Osteoblast (primary cell): ENCODE results near the gene CD70. TPM values are rescaled to one million over a fixed set of nuclear protein-coding genes. Genes with fewer than 3 reads are reported as not detected.

Experiments used
- DNase-seq: peaks from one replicate; pipeline ENCODE4 v3.0.0; 2011; ENCODE audit warnings: low spot score, mixed read lengths; ENCODE audit not compliant: insufficient read length; ENCODE audit errors: missing footprints
- H2AFZ ChIP-seq: 2 replicates; pipeline ENCODE4 v1.6.0; 2011; ENCODE audit warnings: mild to moderate bottlenecking, low read length
- H3K27ac ChIP-seq: 2 replicates; pipeline ENCODE4 v1.5.1; 2011; ENCODE audit warnings: mild to moderate bottlenecking, low read depth, low read length, moderate library complexity
- H3K27me3 ChIP-seq: 2 replicates; pipeline ENCODE4 v1.6.0; 2012; ENCODE audit warnings: mild to moderate bottlenecking, control low read depth, inconsistent platforms, low read length, moderate library complexity; ENCODE audit not compliant: insufficient read depth
- H3K36me3 ChIP-seq: 2 replicates; pipeline ENCODE4 v1.5.1; 2011; ENCODE audit warnings: mild to moderate bottlenecking, low read length, control low read depth, moderate library complexity; ENCODE audit not compliant: insufficient read depth
- H3K4me1 ChIP-seq: 2 replicates; pipeline ENCODE4 v1.5.1; 2011; ENCODE audit warnings: mild to moderate bottlenecking, low read length, control low read depth, moderate library complexity; ENCODE audit not compliant: insufficient read depth
- H3K4me2 ChIP-seq: 2 replicates; pipeline ENCODE4 v1.6.0; 2011; ENCODE audit warnings: mild to moderate bottlenecking, low read length; ENCODE audit not compliant: insufficient read depth
- H3K4me3 ChIP-seq: fragments of 200-600 bp; sonication (generic); 3 replicates; pipeline ENCODE4 v1.5.1; 2012; ENCODE audit warnings: mild to moderate bottlenecking, low read length, inconsistent platforms; ENCODE audit not compliant: insufficient read depth
- H3K79me2 ChIP-seq: 2 replicates; pipeline ENCODE4 v1.6.0; 2012; ENCODE audit warnings: mild to moderate bottlenecking, low read length, control low read depth, inconsistent platforms; ENCODE audit not compliant: insufficient read depth
- H3K9me3 ChIP-seq: 2 replicates; pipeline ENCODE4 v1.5.1; 2011; ENCODE audit warnings: low read depth, low read length, control low read depth
- H4K20me1 ChIP-seq: 2 replicates; pipeline ENCODE4 v1.6.0; 2012; ENCODE audit warnings: mild to moderate bottlenecking, low read length, control low read depth; ENCODE audit not compliant: insufficient read depth
- small RNA-seq: library from RNA; depleted of rRNA; stranded (forward); fragments of <200 nt; gene quantifications from one replicate; pipeline ENCODE3, GENCODE V24; 2012
- total RNA-seq: library from RNA; depleted of rRNA; stranded (reverse); fragments of >200 nt; gene quantifications from 2 replicates; pipeline ENCODE4 v1.2.3, GENCODE V29; 2012
- TF ChIP-seq, protein P1 (sequence below): IDR thresholded peaks from 2 replicates; pipeline ENCODE4 v1.5.1; 2011; ENCODE audit warnings: mild to moderate bottlenecking, low read depth, low read length, moderate library complexity; ENCODE audit errors: extremely low read depth

The CD70 gene
- total RNA-seq, 1 donor = not detected

DNA sequence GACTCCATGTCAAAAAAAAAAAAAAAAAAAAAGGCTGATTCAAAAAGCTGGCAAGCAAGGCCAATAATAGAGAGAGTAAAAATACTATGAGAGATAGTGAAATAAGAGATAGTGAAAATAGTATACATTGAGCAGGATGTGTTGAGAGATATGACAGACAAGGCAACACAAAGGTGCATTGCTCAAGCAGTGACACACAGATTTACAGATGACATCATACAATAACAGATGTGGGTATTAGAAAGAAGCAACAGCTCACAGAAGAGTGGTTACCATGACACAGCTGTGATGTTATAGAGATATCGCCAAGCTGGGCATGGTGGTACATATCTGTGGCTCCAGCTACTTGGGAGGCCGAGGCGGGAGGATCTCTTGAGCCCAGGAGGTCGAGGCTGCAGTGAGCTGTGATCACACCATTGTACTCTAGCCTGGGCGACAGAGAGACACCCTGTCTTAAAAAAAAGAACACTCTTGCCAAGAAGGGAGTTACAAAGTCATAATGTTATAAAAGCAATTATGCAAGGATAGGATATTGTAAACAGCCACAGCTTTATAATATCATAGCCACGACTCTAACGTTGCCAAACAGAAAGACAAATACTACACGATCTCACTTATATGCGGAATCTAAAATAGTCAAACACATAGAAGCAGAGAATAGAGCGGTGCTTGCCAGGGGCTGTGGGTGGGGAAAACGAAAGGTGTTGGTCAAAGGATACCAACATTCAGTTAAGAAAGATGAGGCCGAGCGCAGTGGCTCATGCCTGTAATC, 49.8 kb downstream of the CD70 start:
- Histone ChIP-seq H3K4me2 (no peak overlapping the region), H3K9me3 (no peaks in the 10 kb centered on the region), H3K36me3 (no peaks in the 10 kb centered on the region), H3K27ac (no peak overlapping the region), H4K20me1 (no peaks in the 10 kb centered on the region), H3K4me3 (no peak overlapping the region), H2AFZ (no peak overlapping the region), H3K79me2 (no peaks in the 10 kb centered on the region), H3K27me3 (no peaks in the 10 kb centered on the region), H3K4me1 (no peaks in the 10 kb centered on the region)
- peak; percentile 13 for DNase-seq
- TF ChIP-seq, protein P1, sequence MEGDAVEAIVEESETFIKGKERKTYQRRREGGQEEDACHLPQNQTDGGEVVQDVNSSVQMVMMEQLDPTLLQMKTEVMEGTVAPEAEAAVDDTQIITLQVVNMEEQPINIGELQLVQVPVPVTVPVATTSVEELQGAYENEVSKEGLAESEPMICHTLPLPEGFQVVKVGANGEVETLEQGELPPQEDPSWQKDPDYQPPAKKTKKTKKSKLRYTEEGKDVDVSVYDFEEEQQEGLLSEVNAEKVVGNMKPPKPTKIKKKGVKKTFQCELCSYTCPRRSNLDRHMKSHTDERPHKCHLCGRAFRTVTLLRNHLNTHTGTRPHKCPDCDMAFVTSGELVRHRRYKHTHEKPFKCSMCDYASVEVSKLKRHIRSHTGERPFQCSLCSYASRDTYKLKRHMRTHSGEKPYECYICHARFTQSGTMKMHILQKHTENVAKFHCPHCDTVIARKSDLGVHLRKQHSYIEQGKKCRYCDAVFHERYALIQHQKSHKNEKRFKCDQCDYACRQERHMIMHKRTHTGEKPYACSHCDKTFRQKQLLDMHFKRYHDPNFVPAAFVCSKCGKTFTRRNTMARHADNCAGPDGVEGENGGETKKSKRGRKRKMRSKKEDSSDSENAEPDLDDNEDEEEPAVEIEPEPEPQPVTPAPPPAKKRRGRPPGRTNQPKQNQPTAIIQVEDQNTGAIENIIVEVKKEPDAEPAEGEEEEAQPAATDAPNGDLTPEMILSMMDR = no peak

- H3K9me3 ChIP-seq = no peaks in the 10 kb centered on the region
These were observed 51.4 kb downstream of the CD70 start for GRCh38 chr19:6539514-6539913.

More at GRCh38 chr19:6539514-6539913, 51.4 kb downstream of the CD70 start:
- TF ChIP-seq, protein P1 = no peak
- H3K79me2 ChIP-seq = no peaks in the 10 kb centered on the region
- no peak overlapping the region for H3K4me2 ChIP-seq
- H3K27me3 ChIP-seq = no peaks in the 10 kb centered on the region
- H3K27ac ChIP-seq = no peak overlapping the region
- peak; percentile 5 for DNase-seq
- no peaks in the 10 kb centered on the region for H3K36me3 ChIP-seq
- H2AFZ ChIP-seq = no peak overlapping the region
- H4K20me1 ChIP-seq = no peaks in the 10 kb centered on the region
- no peak overlapping the region for H3K4me3 ChIP-seq
- H3K4me1 ChIP-seq = no peaks in the 10 kb centered on the region

Small RNA genes lying within 50 kb of the gene (small RNA-seq; reads per million reads assigned to genes)
- not detected for gene RF00019

Other genes starting within 250 kb of the CD70 start
- 31.5 and 32.4 TPM in 2 replicates for gene CLPP, start 229.6 kb downstream of the CD70 start, total RNA-seq
- 48.9 and 52.1 TPM in 2 replicates for gene ALKBH7, start 218.4 kb downstream of the CD70 start, total RNA-seq
- gene PSPN, start 215.2 kb downstream of the CD70 start, total RNA-seq = 1.1 and 1.2 TPM in 2 replicates
- gene GTF2F1, start 198.0 kb downstream of the CD70 start, total RNA-seq = 47.1 and 48.1 TPM in 2 replicates
- 89.9 and 90.5 TPM in 2 replicates for gene KHSRP, start 166.3 kb downstream of the CD70 start, total RNA-seq
- gene SLC25A41, start 157.4 kb downstream of the CD70 start, total RNA-seq = not detected in 2 replicates
- gene SLC25A23, start 131.4 kb downstream of the CD70 start, total RNA-seq = 22.8 and 23.6 TPM in 2 replicates
- gene CRB3, start 126.9 kb downstream of the CD70 start, total RNA-seq = not detected in 2 replicates
- not detected in 2 replicates for gene DENND1C, start 109.4 kb downstream of the CD70 start, total RNA-seq
- not detected in 2 replicates for gene TUBB4A, start 88.8 kb downstream of the CD70 start, total RNA-seq
- 12.7 and 16.6 TPM in 2 replicates for gene TNFSF9, start 60.1 kb downstream of the CD70 start, total RNA-seq
- not detected in 2 replicates for gene TNFSF14, start 79.0 kb upstream of the CD70 start, total RNA-seq
- gene C3, start 129.5 kb upstream of the CD70 start, total RNA-seq = 5.0 and 14.1 TPM in 2 replicates
- gene GPR108, start 146.4 kb upstream of the CD70 start, total RNA-seq = 42.3 and 52.2 TPM in 2 replicates
- 32.4 and 36.2 TPM in 2 replicates for gene TRIP10, start 148.5 kb upstream of the CD70 start, total RNA-seq
- not detected in 2 replicates for gene SH2D3A, start 176.3 kb upstream of the CD70 start, total RNA-seq
- 0.36 TPM in 1 of 2 replicates, not detected in the other for gene VAV1, start 181.6 kb upstream of the CD70 start, total RNA-seq